K562 (cell line): ENCODE results near the gene ZNF615. TPM values are rescaled to one million over a fixed set of nuclear protein-coding genes. Genes with fewer than 3 reads are reported as not detected.
A peak's percentile ranks its signal among the peaks of the same experiment; 100 is the strongest.

Experiments used
- FOXA1 ChIP-seq: fragments of 450-650 bp; IDR thresholded peaks from 2 replicates; pipeline ENCODE4 v1.6.1; 2016; ENCODE audit warnings: mild to moderate bottlenecking, borderline replicate concordance
- GTF2A2 ChIP-seq: IDR thresholded peaks from 2 replicates; pipeline ENCODE4 v1.6.1; 2016; ENCODE audit warnings: mild to moderate bottlenecking, missing genetic modification characterization, missing compliant biosample characterization
- HMGN3 ChIP-seq: IDR thresholded peaks from 2 replicates; pipeline ENCODE4 v1.6.1; 2011; ENCODE audit warnings: borderline replicate concordance, low read depth, mild to moderate bottlenecking, mixed read lengths, low read length; ENCODE audit not compliant: insufficient read length; ENCODE audit errors: extremely low read depth
- KDM5B ChIP-seq: fragments of 200-600 bp; sonication (generic); IDR thresholded peaks from 2 replicates; pipeline ENCODE4 v1.6.1; 2012; ENCODE audit warnings: low read depth, mild to moderate bottlenecking, moderate library complexity, low read length, control low read depth, inconsistent platforms; ENCODE audit not compliant: insufficient replicate concordance
- MECOM ChIP-seq: fragments of 250-450 bp; sonication (Bioruptor Pico); IDR thresholded peaks from 2 replicates; pipeline ENCODE4 v1.8.0; 2022; ENCODE audit warnings: inconsistent platforms
- MYBL2 ChIP-seq, 2 experiments: fragments of 450-650 bp in 1 of 2; sonication (generic) in 1 of 2; formaldehyde crosslinking in 1 of 2; IDR thresholded peaks; 2 replicates each; pipeline versions ENCODE4 v1.6.1 to v1.8.1; 2017 to 2022; ENCODE audit warnings: borderline replicate concordance in 1 of 2, inconsistent platforms in 1 of 2, low read depth in 1 of 2, mild to moderate bottlenecking in 1 of 2, missing genetic modification reagents in 1 of 2, moderate library complexity in 1 of 2
- MYNN ChIP-seq, 2 experiments: sonication (generic); formaldehyde crosslinking in 1 of 2; IDR thresholded peaks; 2 replicates each; pipeline versions ENCODE4 v1.5.0 to v1.6.1; 2016 to 2020; ENCODE audit warnings: antibody characterized with exemption in 1 of 2, missing genetic modification reagents in 1 of 2
- PHB ChIP-seq: fragments of 250-450 bp; sonication (Bioruptor Pico); IDR thresholded peaks from 2 replicates; pipeline ENCODE4 v1.5.0; 2021
- PHF21A ChIP-seq: fragments of 450-650 bp; IDR thresholded peaks from 2 replicates; pipeline ENCODE4 v1.6.1; 2017; ENCODE audit warnings: low read depth, borderline replicate concordance
- ZFP1 ChIP-seq: fragments of 450-650 bp; formaldehyde crosslinking; IDR thresholded peaks from 2 replicates; pipeline ENCODE4 v1.4.0; 2020; ENCODE audit warnings: mild to moderate bottlenecking, mixed read lengths
- ZFPM2 ChIP-seq: fragments of 250-450 bp; sonication (Bioruptor Pico); IDR thresholded peaks from 2 replicates; pipeline ENCODE4 v1.5.1; 2022; ENCODE audit warnings: mild to moderate bottlenecking
- ZNF280A ChIP-seq: fragments of 450-650 bp; IDR thresholded peaks from 2 replicates; pipeline ENCODE4 v1.6.1; 2018; ENCODE audit warnings: mild to moderate bottlenecking, low read depth; ENCODE audit not compliant: partially characterized antibody
- ZNF282 ChIP-seq: sonication (generic); formaldehyde crosslinking; IDR thresholded peaks from 2 replicates; pipeline ENCODE4 v1.8.1; 2023; ENCODE audit warnings: missing genetic modification reagents
- polyA plus RNA-seq, 8 experiments: library from polyadenylated mRNA; depleted of rRNA in 4 of 8; stranded (reverse) in 5 of 8; unstranded in 3 of 8; fragments of >200 nt; fragmentation: Nextera tagmentation in 2 of 8; fragmentation: Illumina TruSeq in 1 of 8; extraction: Ambion mirVana in 2 of 8; extraction: Trizol in 1 of 8; gene quantifications; 2 replicates each; pipeline versions ENCODE4 v1.2.1 to v1.2.3, GENCODE V29; 2011 to 2014; ENCODE audit warnings: inconsistent platforms in 1 of 8, missing spikeins in 1 of 8
- total RNA-seq, 7 experiments: library from RNA; depleted of rRNA in 6 of 7; stranded (reverse); fragments of >200 nt in 6 of 7; fragmentation: Illumina TruSeq in 2 of 7; extraction: Trizol in 2 of 7; gene quantifications; 2 replicates each; pipeline versions ENCODE4 v1.2.1 to v1.2.3, GENCODE V29; 2011 to 2021; ENCODE audit warnings: low replicate concordance in 1 of 7
- TF ChIP-seq, protein P1 (sequence below), 2 experiments: fragments of 450-650 bp; IDR thresholded peaks; 2 replicates each; pipeline ENCODE4 v1.6.1; 2016; ENCODE audit warnings: mild to moderate bottlenecking in 2 of 2, borderline replicate concordance in 1 of 2, low read depth in 1 of 2, moderate library complexity in 1 of 2
- TF ChIP-seq, protein P2 (sequence below): sonication (generic); formaldehyde crosslinking; IDR thresholded peaks from 2 replicates; pipeline ENCODE4 v1.8.1; 2023; ENCODE audit warnings: mild to moderate bottlenecking, missing genetic modification reagents

Gene ZNF615
- total and polyA plus RNA-seq, 9 of the 15 experiments (the other 6 are each of a cell fraction or from before 2014, with no cell fraction given), result 1.2 to 4.4 (median 2.7) TPM

DNA sequence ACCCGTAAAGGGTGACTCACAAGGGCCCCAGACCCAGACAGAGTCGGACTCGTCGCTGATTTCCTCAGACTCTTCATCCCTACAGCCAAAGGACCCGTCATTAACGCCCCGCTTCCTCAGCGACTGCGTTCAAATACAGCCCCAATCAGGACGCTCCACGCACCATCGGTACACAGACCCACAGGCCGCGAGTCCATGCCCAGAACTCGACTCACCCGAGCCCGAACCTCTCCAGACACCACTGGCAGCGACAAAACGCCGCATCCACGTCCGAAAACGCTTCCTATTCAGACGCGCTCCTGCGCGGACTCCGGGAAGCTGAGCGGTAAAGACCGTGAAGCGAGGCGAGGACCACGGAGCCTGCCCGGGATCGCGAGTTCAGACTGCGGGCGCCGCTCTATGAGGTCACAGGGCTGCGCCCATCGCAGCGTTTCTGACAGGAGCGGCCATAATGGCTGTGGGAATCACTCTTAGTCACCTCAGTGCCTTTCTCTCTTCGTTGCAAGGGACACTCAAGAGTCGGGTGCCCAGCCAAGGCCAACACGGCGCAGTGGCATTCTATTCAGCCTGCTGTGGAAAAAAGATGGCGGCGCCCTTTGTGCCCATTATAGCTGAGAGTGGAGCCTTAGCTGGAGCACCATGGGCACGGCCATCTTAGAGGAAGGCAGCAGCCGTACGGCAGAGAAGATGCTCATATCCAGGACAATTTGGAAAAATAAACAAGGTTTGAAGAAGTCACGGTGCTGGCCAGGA lies 20.2 kb upstream of the ZNF615 start, which contains the start of gene ZNF614 (continued):
- TF ChIP-seq, protein P1, sequence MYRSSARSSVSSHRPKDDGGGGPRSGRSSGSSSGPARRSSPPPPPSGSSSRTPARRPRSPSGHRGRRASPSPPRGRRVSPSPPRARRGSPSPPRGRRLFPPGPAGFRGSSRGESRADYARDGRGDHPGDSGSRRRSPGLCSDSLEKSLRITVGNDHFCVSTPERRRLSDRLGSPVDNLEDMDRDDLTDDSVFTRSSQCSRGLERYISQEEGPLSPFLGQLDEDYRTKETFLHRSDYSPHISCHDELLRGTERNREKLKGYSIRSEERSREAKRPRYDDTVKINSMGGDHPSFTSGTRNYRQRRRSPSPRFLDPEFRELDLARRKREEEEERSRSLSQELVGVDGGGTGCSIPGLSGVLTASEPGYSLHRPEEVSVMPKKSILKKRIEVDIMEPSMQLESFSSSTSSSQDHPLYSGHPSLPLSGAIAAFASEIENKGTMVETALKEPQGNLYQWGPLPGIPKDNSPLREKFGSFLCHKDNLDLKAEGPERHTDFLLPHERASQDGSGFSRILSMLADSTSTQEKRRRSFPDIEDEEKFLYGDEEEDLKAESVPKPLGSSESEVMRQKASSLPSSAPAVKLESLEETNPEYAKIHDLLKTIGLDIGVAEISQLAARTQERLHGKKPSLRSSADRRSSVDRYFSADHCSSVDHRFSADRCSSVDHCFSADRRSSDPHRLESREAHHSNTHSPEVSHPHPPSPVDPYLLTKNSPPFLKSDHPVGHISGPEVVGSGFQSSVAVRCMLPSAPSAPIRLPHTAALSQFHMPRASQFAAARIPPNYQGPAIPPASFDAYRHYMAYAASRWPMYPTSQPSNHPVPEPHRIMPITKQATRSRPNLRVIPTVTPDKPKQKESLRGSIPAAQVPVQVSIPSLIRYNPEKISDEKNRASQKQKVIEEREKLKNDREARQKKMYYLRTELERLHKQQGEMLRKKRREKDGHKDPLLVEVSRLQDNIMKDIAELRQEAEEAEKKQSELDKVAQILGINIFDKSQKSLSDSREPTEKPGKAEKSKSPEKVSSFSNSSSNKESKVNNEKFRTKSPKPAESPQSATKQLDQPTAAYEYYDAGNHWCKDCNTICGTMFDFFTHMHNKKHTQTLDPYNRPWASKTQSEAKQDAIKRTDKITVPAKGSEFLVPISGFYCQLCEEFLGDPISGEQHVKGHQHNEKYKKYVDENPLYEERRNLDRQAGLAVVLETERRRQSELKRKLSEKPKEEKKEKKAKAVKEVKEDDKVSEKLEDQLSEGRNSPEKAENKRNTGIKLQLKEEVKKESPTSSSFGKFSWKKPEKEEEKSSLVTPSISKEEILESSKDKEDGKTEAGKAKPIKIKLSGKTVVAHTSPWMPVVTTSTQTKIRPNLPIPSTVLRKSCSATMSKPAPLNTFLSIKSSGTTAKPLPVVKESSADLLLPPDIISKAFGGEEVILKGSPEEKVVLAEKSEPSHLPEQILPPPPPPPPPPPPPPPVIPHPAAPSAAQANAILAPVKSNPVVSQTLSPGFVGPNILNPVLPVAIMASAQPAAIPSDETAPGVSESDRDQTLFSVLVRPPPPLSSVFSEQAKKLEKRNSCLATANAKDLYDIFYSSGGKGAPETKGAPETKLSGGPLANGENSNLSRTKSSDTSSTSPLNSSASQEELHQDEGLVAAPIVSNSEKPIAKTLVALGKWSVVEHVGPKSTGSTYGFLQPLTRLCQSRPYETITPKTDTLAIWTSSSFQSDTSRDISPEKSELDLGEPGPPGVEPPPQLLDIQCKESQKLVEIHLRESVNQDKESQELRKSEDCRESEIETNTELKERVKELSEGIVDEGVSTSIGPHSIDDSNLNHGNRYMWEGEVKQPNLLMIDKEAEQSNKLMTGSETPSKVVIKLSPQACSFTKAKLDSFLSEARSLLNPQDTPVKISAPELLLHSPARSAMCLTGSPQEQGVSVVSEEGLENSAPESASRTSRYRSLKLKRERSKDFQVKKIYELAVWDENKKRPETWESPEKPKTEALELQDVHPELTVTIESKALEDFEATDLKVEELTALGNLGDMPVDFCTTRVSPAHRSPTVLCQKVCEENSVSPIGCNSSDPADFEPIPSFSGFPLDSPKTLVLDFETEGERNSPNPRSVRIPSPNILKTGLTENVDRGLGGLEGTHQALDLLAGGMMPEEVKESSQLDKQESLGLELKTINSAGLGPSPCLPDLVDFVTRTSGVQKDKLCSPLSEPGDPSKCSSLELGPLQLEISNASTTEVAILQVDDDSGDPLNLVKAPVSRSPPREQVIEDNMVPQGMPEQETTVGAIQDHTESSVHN (IDR thresholded peaks at IDR 0.05; ENCODE audit: borderline replicate concordance in 1 of 2, low read depth in 1 of 2), result no peak
- TF ChIP-seq MYNN (IDR thresholded peaks at IDR 0.05) (no peak), MYNN (CRISPR knock-in tag; IDR thresholded peaks at IDR 0.05) (no peak), ZFPM2 (CRISPR knock-in tag) (no peak), MYBL2 (IDR thresholded peaks at IDR 0.05; ENCODE audit: low read depth) (peak; percentile 76), MYBL2 (CRISPR knock-in tag; IDR thresholded peaks at IDR 0.05; ENCODE audit: borderline replicate concordance) (no peak), GTF2A2 (tag) (no peak), FOXA1 (no peak), ZNF280A (no peak), KDM5B (peak; percentile 97), PHB (CRISPR knock-in tag) (no peak), ZNF282 (CRISPR knock-in tag) (no peak), PHF21A (no peak), HMGN3 (peak; percentile 69), MECOM (no peak), ZFP1 (CRISPR knock-in tag) (no peak)
- TF ChIP-seq, protein P2, sequence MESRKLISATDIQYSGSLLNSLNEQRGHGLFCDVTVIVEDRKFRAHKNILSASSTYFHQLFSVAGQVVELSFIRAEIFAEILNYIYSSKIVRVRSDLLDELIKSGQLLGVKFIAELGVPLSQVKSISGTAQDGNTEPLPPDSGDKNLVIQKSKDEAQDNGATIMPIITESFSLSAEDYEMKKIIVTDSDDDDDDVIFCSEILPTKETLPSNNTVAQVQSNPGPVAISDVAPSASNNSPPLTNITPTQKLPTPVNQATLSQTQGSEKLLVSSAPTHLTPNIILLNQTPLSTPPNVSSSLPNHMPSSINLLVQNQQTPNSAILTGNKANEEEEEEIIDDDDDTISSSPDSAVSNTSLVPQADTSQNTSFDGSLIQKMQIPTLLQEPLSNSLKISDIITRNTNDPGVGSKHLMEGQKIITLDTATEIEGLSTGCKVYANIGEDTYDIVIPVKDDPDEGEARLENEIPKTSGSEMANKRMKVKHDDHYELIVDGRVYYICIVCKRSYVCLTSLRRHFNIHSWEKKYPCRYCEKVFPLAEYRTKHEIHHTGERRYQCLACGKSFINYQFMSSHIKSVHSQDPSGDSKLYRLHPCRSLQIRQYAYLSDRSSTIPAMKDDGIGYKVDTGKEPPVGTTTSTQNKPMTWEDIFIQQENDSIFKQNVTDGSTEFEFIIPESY (CRISPR knock-in tag), result peak; percentile 31; the same call in 1 of the 2 replicates
